ENCODE data around the gene GDF2.

Gene GDF2

GRCh38 chr10:47370878-47371277, 48.6 kb downstream of the GDF2 start:
- no peak for DNase-seq

DNA sequence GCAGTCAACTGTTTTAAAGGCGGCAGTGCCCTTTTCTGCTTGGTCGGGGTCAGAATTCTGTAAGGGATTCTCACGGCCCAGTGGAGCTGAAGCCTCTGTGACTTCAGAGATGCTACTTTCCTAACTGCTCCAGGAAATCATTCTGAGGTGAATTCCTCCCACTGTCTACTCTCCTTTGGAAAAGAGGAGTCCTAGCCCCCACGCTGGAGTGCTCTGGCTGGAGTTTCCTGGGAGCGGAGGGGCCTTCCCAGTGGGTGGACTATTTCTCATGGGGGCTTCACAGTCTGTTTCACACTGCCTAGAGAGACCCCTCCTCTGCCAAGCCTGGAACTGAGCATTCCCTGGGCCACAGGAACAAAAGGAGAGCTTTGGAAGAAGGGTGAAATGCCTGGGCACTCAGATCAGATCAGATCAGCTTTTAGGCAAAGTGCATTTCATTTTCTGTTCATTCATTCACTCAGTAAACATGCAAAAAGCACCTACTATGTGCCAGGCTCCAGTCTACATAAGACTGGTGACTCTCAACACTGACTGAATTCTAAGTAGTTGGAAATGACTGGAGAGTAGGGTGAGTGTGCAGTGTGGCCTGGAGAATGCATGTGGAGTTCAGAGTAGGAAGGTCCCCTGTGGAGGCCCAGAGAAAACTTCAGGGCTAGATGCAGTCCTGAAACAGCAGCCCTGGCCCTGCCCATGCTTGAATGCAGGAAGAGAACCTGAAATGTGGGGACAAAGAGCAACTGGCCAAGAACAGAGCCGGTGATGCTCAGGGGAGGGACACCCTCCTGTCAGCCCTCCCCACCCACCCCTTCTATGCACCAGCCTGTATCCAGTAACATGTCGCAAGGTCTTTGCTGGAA, 49.6 kb downstream of the GDF2 start:
- no peak for DNase-seq

DNA sequence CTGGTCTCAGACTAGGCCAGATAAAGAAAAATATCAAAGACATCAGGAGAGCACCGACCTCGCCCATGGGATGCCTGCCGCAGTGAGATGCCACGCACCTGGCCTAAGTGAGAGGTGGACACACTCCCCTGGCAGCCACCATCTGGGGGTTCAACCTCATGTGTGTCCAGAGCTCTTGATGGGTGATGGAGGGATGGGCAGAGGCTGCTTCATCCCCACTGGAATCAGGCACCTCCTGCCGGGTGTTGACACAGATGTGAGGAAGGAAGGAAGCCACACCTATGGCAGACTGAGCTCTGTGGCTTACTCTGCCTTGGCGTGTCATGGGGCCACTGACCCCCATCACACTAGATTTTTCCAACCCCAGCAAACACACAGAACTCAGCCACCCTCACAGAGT, 50.5 kb downstream of the GDF2 start:
- no peak for DNase-seq

GRCh38 chr10:47374611-47375536, 52.6 kb downstream of the GDF2 start:
- DNase-seq = no peak

GRCh38 chr10:47376522-47377220, 54.4 kb downstream of the GDF2 start:
- no peak for DNase-seq
